Common myeloid progenitor, CD34-positive (primary cell): Measurements from ENCODE around the gene GFRA1.

ENCODE experiments used
- CTCF ChIA-PET: fragments of 350-600 bp; sonication (Branson Sonifier 250); formaldehyde crosslinking; loops from one replicate; lab custom pipeline; 2021; ENCODE audit warnings: antibody characterized with exemption; lab: Charles Lee
- POLR2A ChIA-PET: fragments of 350-600 bp; sonication (Branson Sonifier 250); formaldehyde crosslinking; loops from one replicate; lab custom pipeline; 2021; ENCODE audit warnings: antibody characterized with exemption; lab: Charles Lee
- DNase-seq, 3 donors: peaks; one replicate each; pipeline versions ENCODE4 v3.0.0 to v3.0.0-alpha.2; 2013
- H3K27ac ChIP-seq, 2 experiments: 1 replicate in 1 of 2; 2 replicates in 1 of 2; pipeline ENCODE4 v1.7.0; 2013; ENCODE audit warnings: inconsistent platforms in 2 of 2, low read length in 2 of 2, mild to moderate bottlenecking in 2 of 2, low read depth in 1 of 2, moderate library complexity in 1 of 2; ENCODE audit not compliant: severe bottlenecking in 2 of 2, insufficient read depth in 1 of 2, poor library complexity in 1 of 2
- H3K27me3 ChIP-seq, 5 experiments: replicated peaks in 2 of 5; 1 replicate in 3 of 5; 2 replicates in 2 of 5; pipeline versions ENCODE4 v1.6.1 to v1.7.0; 2013; ENCODE audit warnings: low read length in 4 of 5, mild to moderate bottlenecking in 2 of 5, moderate library complexity in 2 of 5, inconsistent platforms in 1 of 5; ENCODE audit not compliant: insufficient read depth in 5 of 5, control insufficient read depth in 4 of 5
- H3K36me3 ChIP-seq, 4 experiments: 1 replicate in 2 of 4; 2 replicates in 2 of 4; pipeline versions ENCODE4 v1.6.1 to v1.7.0; 2013; ENCODE audit warnings: low read length in 3 of 4, control low read depth in 1 of 4, mild to moderate bottlenecking in 1 of 4; ENCODE audit not compliant: control insufficient read depth in 4 of 4, insufficient read depth in 4 of 4
- H3K4me1 ChIP-seq, 4 experiments: 1 replicate in 3 of 4; 2 replicates in 1 of 4; pipeline versions ENCODE4 v1.6.1 to v1.7.1; 2013; ENCODE audit warnings: low read length in 3 of 4, mild to moderate bottlenecking in 3 of 4, control low read depth in 1 of 4, inconsistent platforms in 1 of 4, moderate library complexity in 1 of 4; ENCODE audit not compliant: control insufficient read depth in 4 of 4, insufficient read depth in 4 of 4; ENCODE audit errors: control extremely low read depth in 1 of 4
- H3K4me3 ChIP-seq, 7 experiments: 1 replicate in 4 of 7; 2 replicates in 3 of 7; pipeline versions ENCODE4 v1.5.1 to v1.7.0; 2013; ENCODE audit warnings: mild to moderate bottlenecking in 7 of 7, low read length in 6 of 7, moderate library complexity in 6 of 7, inconsistent platforms in 2 of 7, low read depth in 2 of 7, control low read depth in 1 of 7; ENCODE audit not compliant: insufficient read depth in 4 of 7, control insufficient read depth in 1 of 7; ENCODE audit errors: extremely low read depth in 1 of 7
- H3K9me3 ChIP-seq, 5 experiments: 1 replicate in 4 of 5; 2 replicates in 1 of 5; pipeline versions ENCODE4 v1.6.1 to v1.7.1; 2013; ENCODE audit warnings: low read length in 4 of 5, mild to moderate bottlenecking in 2 of 5, inconsistent platforms in 1 of 5, low read depth in 1 of 5, moderate library complexity in 1 of 5; ENCODE audit not compliant: control insufficient read depth in 4 of 5, insufficient read depth in 2 of 5; ENCODE audit errors: control extremely low read depth in 1 of 5
- WGBS: methylation state at CpG from one replicate; pipeline ENCODE4 v1.1.5; 2013; ENCODE audit not compliant: insufficient coverage; 5-methylcytosine and 5-hydroxymethylcytosine counted together

GFRA1 gene

DNA sequence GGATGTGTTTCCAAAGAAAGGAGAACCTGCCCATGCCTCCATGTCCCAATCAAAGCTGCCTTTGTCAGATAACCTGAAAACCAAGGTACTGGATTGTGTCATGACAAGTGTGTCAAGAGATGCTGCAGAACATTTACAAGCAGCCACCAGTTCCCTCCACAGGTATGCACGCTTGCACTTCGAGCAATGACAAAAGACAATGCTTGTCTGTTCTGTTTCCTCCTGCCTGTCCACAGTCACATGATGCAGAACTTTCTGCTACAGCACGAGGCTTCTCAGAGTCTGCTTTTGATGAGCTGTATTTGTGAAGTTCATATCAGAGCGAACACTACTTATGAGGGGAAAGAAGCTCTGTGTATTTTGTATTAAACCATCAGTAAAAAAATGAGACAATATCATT is 209.9 kb downstream of the GFRA1 start:
- 100% methylated on average over 3 of the region's 4 CpGs for WGBS
- Histone ChIP-seq H3K27ac (no peak overlapping the region), H3K4me1 (no peaks in the 10 kb centered on the region), H3K27me3 (peaks cover 0 to 9% (median 0%) of the 10 kb centered on the region in 5 experiments), H3K4me3 (no peak overlapping the region), H3K9me3 (peaks cover 0 to 3% (median 0%) of the 10 kb centered on the region in 5 experiments), H3K36me3 (no peaks in the 10 kb centered on the region)
- ChIA-PET POLR2A (no interaction called here), CTCF (no interaction called here)
- DNase-seq = no peak

DNA sequence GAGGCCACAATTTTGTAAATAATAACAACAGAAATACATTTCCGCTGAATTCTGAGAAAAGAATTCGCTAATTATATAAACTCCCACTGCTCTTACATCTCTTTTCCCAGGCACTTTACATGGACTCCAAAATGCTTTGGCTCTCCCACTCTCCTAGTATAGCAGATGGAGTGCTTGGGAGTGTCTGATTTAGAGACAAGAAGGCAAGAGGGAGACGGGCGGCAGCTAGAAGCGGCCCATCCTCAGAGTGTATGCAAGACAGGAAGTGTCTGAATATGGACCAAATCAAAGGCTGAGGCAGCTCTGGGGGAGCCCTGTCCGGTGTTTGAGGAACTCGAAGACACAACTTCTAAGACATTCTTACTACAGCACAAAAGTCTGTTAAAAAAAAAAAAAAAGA is 212.1 kb downstream of the GFRA1 start:
- no peaks in the 10 kb centered on the region for H3K36me3 ChIP-seq

DNA sequence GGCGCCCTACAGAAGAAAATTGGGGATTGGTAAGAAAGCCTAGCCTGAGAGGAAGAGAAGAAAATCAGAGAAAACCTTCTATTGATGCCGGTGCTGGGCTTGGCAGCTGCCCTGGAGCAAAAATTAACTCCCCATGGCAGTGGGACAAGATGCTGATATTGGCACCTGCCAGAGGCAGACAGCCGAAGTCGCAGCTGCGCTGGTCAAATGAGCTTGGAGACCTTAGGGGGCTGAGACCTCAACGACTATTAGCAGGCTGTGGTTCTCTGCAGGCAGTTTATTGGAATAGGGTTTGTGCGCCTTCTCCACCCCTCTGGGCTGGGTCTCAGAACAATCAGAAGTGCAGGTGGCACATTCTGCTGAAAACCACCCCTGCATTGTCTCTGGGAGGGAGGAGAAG is 213.7 kb downstream of the GFRA1 start:
- POLR2A ChIA-PET = no interaction called here
- WGBS = 93% methylated on average over 6 of the region's 7 CpGs

More for the DNA sequence above, 212.1 kb downstream of the GFRA1 start:
- Histone ChIP-seq H3K4me3 (no peak overlapping the region), H3K27ac (no peak overlapping the region), H3K4me1 (no peaks in the 10 kb centered on the region), H3K9me3 (peaks cover 0 to 3% (median 0%) of the 10 kb centered on the region in 5 experiments), H3K27me3 (peaks cover 0 to 11% (median 0%) of the 10 kb centered on the region in 5 experiments)
- CTCF ChIA-PET = no interaction called here
- DNase-seq = no peak
- POLR2A ChIA-PET = interaction anchor here (0.7 kb wide), 1 partner anchor 231 kb away, joined by 4 read pairs; no protein-coding TSS in a partner anchor
- 86% methylated on average over 5 of the region's 7 CpGs for WGBS

DNA sequence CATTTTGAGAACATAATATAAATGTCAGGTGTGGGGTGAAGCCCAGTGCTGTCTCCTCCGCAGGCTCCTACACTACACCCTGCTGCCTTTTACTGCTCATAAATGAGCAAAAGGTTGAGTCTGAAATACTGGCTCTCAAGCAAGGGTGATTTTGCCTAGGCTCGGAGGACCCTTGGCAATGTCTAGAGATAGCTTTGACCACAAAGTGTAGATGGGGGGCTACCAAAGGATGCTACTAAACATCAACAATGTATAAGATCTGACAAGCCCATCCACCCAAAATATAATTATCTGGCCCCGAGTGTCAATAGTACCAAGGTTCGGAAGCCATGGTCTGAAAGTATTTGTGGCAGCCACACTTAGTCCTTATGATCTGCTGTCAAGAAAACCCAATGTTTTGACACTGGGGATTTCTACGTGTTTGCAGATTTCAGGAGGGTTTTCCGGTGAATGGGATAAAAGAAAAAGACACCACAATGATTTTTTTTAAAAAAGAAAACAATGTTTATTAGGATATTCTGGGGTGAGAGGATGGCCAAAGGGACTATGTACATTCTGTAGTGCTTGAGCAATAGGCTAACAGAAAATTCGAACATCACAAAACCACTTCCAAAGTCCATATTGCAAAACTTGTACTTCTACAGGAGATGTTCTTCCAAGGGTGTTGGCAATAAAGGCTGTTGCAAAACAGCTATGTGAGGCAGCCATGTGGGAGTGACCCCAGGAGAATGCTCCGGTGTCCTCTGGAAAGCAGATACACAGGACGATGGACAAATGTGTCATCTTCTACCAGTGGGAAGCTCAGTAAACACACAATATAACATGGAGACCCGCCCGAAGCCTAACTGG is 216.3 kb downstream of the GFRA1 start:
- no peak overlapping the region for H3K4me3 ChIP-seq
- no peak overlapping the region for H3K27ac ChIP-seq
- ChIA-PET POLR2A (no interaction called here), CTCF (interaction anchor here (1.4 kb wide), 1 partner anchor 224 kb away, joined by 3 read pairs; no protein-coding TSS in a partner anchor)
- peaks cover 0 to 9% (median 0%) of the 10 kb centered on the region in 5 experiments for H3K27me3 ChIP-seq
- 99% methylated on average over 7 of the region's 11 CpGs for WGBS
- H3K4me1 ChIP-seq = no peaks in the 10 kb centered on the region
- no peak for DNase-seq
- H3K9me3 ChIP-seq = peaks cover 0 to 3% (median 0%) of the 10 kb centered on the region in 5 experiments
- no peaks in the 10 kb centered on the region for H3K36me3 ChIP-seq

More for the DNA sequence above, 213.7 kb downstream of the GFRA1 start:
- peaks cover 0 to 3% (median 0%) of the 10 kb centered on the region in 5 experiments for H3K9me3 ChIP-seq
- no peak overlapping the region for H3K4me3 ChIP-seq
- H3K36me3 ChIP-seq = no peaks in the 10 kb centered on the region
- H3K27me3 ChIP-seq = peaks cover 0 to 11% (median 0%) of the 10 kb centered on the region in 5 experiments
- CTCF ChIA-PET = interaction anchor here (1.4 kb wide), 1 partner anchor 12 kb away, joined by 3 read pairs; no protein-coding TSS in a partner anchor
- no peak overlapping the region for H3K27ac ChIP-seq
- H3K4me1 ChIP-seq = no peaks in the 10 kb centered on the region
- DNase-seq = no peak

DNA sequence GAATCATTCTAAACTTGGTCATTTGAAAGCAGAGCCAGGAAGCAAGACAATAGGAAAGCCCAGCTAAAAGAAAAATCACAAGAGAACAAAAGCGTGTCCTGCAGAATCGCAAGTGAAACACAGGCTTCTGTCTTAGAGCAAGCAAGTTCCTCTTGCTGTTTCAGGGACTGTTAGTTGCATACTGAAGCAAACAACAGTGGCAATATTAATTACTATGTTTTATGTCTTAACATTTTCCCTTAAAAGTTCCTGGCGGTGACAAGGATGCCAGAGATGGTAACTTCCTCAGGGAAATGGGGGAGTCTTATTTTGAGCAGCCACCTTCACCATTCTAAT is 217.1 kb downstream of the GFRA1 start:
- Histone ChIP-seq H3K27me3 (peaks cover 0 to 9% (median 0%) of the 10 kb centered on the region in 5 experiments), H3K27ac (no peak overlapping the region), H3K36me3 (no peaks in the 10 kb centered on the region), H3K4me1 (no peaks in the 10 kb centered on the region), H3K9me3 (peaks cover 0 to 2% (median 0%) of the 10 kb centered on the region in 5 experiments), H3K4me3 (no peak overlapping the region)
- ChIA-PET CTCF (no interaction called here), POLR2A (no interaction called here)
- WGBS = 94% methylated on average over 2 of the region's 3 CpGs
- DNase-seq = no peak

DNA sequence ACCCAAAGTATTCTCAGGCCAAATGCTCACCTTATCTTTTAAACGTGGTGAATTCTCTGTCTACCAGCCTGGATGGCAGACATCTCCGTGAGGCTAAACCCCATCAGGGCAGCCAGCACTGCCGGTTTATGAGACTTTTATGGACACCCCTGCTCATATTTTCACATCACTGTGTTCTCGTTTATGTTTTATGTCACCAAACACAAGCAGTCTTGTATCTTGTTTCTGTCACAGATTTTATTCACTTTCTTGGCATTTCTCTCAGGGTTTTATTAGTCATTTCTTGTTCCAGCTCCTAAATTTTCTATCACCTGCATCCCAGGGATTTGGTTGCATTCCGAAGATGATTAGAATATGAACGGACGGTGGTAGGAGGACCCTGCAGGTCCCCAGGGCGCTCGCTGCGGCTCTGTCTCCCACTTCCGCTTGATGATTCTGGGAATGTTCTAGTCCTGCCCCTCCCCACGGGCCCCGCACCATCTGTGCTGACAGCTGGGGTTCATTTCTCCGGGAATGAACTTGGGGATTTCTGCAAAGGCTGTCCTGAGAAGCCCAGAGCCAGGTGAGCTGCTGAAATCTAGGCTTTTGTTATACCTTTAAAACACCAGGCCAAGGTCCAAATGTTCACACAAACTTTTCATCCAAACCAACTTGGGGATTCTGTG is 217.6 kb downstream of the GFRA1 start:
- Histone ChIP-seq H3K27me3 (peaks cover 0 to 7% (median 0%) of the 10 kb centered on the region in 5 experiments), H3K27ac (no peak overlapping the region), H3K4me3 (no peak overlapping the region), H3K36me3 (no peaks in the 10 kb centered on the region), H3K9me3 (no peaks in the 10 kb centered on the region), H3K4me1 (no peaks in the 10 kb centered on the region)
- POLR2A ChIA-PET = no interaction called here
- CTCF ChIA-PET = no interaction called here
- no peak for DNase-seq
- 90% methylated on average over 14 of the region's 14 CpGs for WGBS

DNA sequence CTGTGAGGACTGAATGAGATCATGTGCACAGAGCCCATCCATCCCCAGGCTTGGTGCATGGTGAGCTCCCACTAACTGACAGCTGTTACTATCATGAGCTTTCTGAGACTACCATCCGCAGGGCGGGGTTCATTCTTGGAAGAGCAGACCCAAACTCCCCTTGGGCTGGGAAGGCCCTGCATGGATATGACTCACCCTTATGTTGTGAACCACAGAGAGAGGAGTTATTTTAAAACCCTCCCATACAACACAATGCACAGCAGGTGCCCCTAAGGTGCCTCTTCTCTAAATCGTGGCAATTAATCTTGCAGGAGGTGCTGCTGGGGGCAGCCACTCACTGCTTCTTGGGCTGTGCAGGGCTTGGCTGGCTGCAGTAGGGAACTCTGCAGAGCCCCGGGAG is 219.1 kb downstream of the GFRA1 start:
- WGBS = 73% methylated on average over 3 of the region's 4 CpGs
- Histone ChIP-seq H3K4me3 (no peak overlapping the region), H3K36me3 (no peaks in the 10 kb centered on the region), H3K9me3 (no peaks in the 10 kb centered on the region), H3K27me3 (peaks cover 0 to 3% (median 0%) of the 10 kb centered on the region in 5 experiments), H3K27ac (no peak overlapping the region), H3K4me1 (no peaks in the 10 kb centered on the region)
- no peak for DNase-seq
- ChIA-PET POLR2A (no interaction called here), CTCF (no interaction called here)
